HepG2 (cell line): ENCODE results near the gene RIN3. TPM values are rescaled to one million over a fixed set of nuclear protein-coding genes. Genes with fewer than 3 reads are reported as not detected.

Experiments
- ATAC-seq: fragments of 200-7000 bp; cut with Tn5 transposase; 3 replicates; pipeline ENCODE4 v1.9.1; 2020; ENCODE audit warnings: mild to moderate bottlenecking, moderate library complexity
- BruUV-seq: library from RNA; stranded (reverse); fragments of 400-500 nt; replicated peaks from 2 replicates; lab custom pipeline; 2021; lab: Mats Ljungman, UMichigan
- CTCF ChIA-PET: fragments of 300-600 bp; formaldehyde crosslinking; extraction: SDS; loops from one replicate; lab custom pipeline; 2021; ENCODE audit warnings: low total read pairs, inconsistent platforms, low intra/inter-chr PET ratio; lab: Yijun Ruan, JAX
- POLR2A ChIA-PET: fragments of 350-600 bp; sonication (Branson Sonifier 250); formaldehyde crosslinking; loops from one replicate; lab custom pipeline; 2020; ENCODE audit warnings: antibody characterized with exemption, inconsistent platforms; lab: Yijun Ruan, JAX
- DNase-seq: peaks from one replicate; pipeline ENCODE4 v3.0.0-alpha.2; 2015; ENCODE audit warnings: low spot score
- FAIRE-seq: peaks from 3 replicates; lab custom pipeline; 2011; peaks lifted over from hg19 to GRCh38; lab: Jason Lieb, UNC
- H2AFZ ChIP-seq: one replicate; pipeline ENCODE4 v1.6.1; 2011; ENCODE audit warnings: low read length, inconsistent platforms
- H3K27ac ChIP-seq: fragments of 300-600 bp; 3 replicates; pipeline ENCODE4 v1.8.0; 2011; ENCODE audit warnings: mixed run types, mild to moderate bottlenecking, mixed read lengths, low read length, inconsistent platforms; ENCODE audit not compliant: insufficient read depth; ENCODE audit errors: extremely low read length
- H3K27me3 ChIP-seq, 2 experiments: fragments of 200-600 bp in 1 of 2; 2 replicates in 1 of 2; 3 replicates in 1 of 2; pipeline versions ENCODE4 v1.6.0 to v1.8.0; 2011; ENCODE audit warnings: low read length in 2 of 2, mild to moderate bottlenecking in 2 of 2, moderate library complexity in 2 of 2, inconsistent platforms in 1 of 2; ENCODE audit not compliant: insufficient read depth in 2 of 2, control insufficient read depth in 1 of 2
- H3K36me3 ChIP-seq, 2 experiments: fragments of 200-600 bp in 1 of 2; replicated peaks in 1 of 2; 2 replicates in 1 of 2; 3 replicates in 1 of 2; pipeline versions ENCODE4 v1.5.1 to v1.8.0; 2011; ENCODE audit warnings: low read length in 2 of 2, inconsistent platforms in 1 of 2; ENCODE audit not compliant: insufficient read depth in 2 of 2, control insufficient read depth in 1 of 2
- H3K4me1 ChIP-seq: 2 replicates; pipeline ENCODE4 v1.5.1; 2012; ENCODE audit warnings: low read length, inconsistent platforms; ENCODE audit not compliant: insufficient read depth
- H3K4me2 ChIP-seq: 2 replicates; pipeline ENCODE4 v1.6.0; 2011; ENCODE audit warnings: low read depth, low read length, inconsistent platforms
- H3K4me3 ChIP-seq, 3 experiments: fragments of 200-600 bp in 1 of 3; sonication (generic), shearing (Covaris generic) in 1 of 3; replicated peaks in 1 of 3; 2 replicates each; pipeline ENCODE4 v1.5.1; 2011 to 2016; ENCODE audit warnings: low read length in 3 of 3, inconsistent platforms in 2 of 3, low read depth in 2 of 3, mild to moderate bottlenecking in 2 of 3, control low read depth in 1 of 3, mixed read lengths in 1 of 3; ENCODE audit not compliant: insufficient read depth in 1 of 3
- H3K79me2 ChIP-seq: one replicate; pipeline ENCODE4 v1.6.1; 2011; ENCODE audit warnings: low read length, inconsistent platforms; ENCODE audit not compliant: insufficient read depth
- H3K9ac ChIP-seq: 2 replicates; pipeline ENCODE4 v1.6.0; 2011; ENCODE audit warnings: mild to moderate bottlenecking, low read depth, low read length, inconsistent platforms; ENCODE audit not compliant: insufficient read depth
- H3K9me3 ChIP-seq: 2 replicates; pipeline ENCODE4 v1.5.1; 2012; ENCODE audit warnings: mild to moderate bottlenecking, low read length
- H4K20me1 ChIP-seq: 2 replicates; pipeline ENCODE4 v1.6.0; 2011; ENCODE audit warnings: inconsistent platforms, mild to moderate bottlenecking, low read length, moderate library complexity; ENCODE audit not compliant: insufficient read depth
- MXI1 ChIP-seq: IDR thresholded peaks from 3 replicates; pipeline ENCODE4 v1.6.1; 2012; ENCODE audit warnings: low read depth, low read length, inconsistent platforms, borderline replicate concordance
- ZBTB8A ChIP-seq: sonication (generic); formaldehyde crosslinking; IDR thresholded peaks from 2 replicates; pipeline ENCODE4 v1.4.0; 2020; ENCODE audit warnings: mild to moderate bottlenecking, low read depth, missing genetic modification reagents, borderline replicate concordance
- ZNF33B ChIP-seq: sonication (generic); formaldehyde crosslinking; IDR thresholded peaks from 2 replicates; pipeline ENCODE4 v1.5.1; 2020; ENCODE audit warnings: mild to moderate bottlenecking, missing genetic modification reagents
- WGBS: methylation state at CpG from one replicate; pipeline ENCODE4 v1.1.6; 2017; ENCODE audit warnings: low lambda C conversion rate; 5-methylcytosine and 5-hydroxymethylcytosine counted together
- in situ Hi-C: cut with HindIII; loops from 2 replicates; pipeline ENCODE4 v1.10.0; 2017; ENCODE audit warnings: low pct_unique_long_range_greater_than_20kb; ENCODE audit not compliant: extremely low pct_ligation_motif_present
- intact Hi-C: fragments of 100-400 bp; cut with micrococcal nuclease; formaldehyde crosslinking; loops from one replicate; pipeline ENCODE4 v1.10.0; 2022; ENCODE audit not compliant: unreplicated experiment
- polyA plus RNA-seq, 8 experiments: library from polyadenylated mRNA; depleted of rRNA in 3 of 8; stranded (reverse) in 7 of 8; unstranded in 1 of 8; fragments of >200 nt; fragmentation: Illumina TruSeq in 4 of 8; extraction: Trizol in 4 of 8; gene quantifications; 2 replicates each; pipeline versions ENCODE4 v1.2.1 to v1.2.3, GENCODE V29; 2011 to 2016; ENCODE audit warnings: low read depth in 4 of 8, missing spikeins in 1 of 8, mixed read lengths in 1 of 8; ENCODE audit not compliant: insufficient read depth in 1 of 8
- total RNA-seq, 5 experiments: library from RNA; depleted of rRNA; stranded (reverse); fragments of >200 nt; fragmentation: Illumina TruSeq; extraction: Trizol; gene quantifications; 2 replicates each; pipeline ENCODE4 v1.2.3, GENCODE V29; 2016; ENCODE audit warnings: low read depth in 1 of 5
- TF ChIP-seq, protein P1 (sequence below): sonication (generic); formaldehyde crosslinking; IDR thresholded peaks from 2 replicates; pipeline ENCODE4 v1.4.0; 2020; ENCODE audit warnings: mild to moderate bottlenecking, missing genetic modification reagents
- TF ChIP-seq, protein P2 (sequence below), 2 experiments: IDR thresholded peaks; 2 replicates each; pipeline ENCODE4 v1.6.1; 2011 to 2012; ENCODE audit warnings: low read length in 2 of 2, borderline replicate concordance in 1 of 2, low read depth in 1 of 2, mild to moderate bottlenecking in 1 of 2, moderate library complexity in 1 of 2
- TF ChIP-seq, protein P3 (sequence below): sonication (generic); formaldehyde crosslinking; IDR thresholded peaks from 2 replicates; pipeline ENCODE4 v1.5.1; 2020; ENCODE audit warnings: missing genetic modification reagents, mild to moderate bottlenecking, borderline replicate concordance
- TF ChIP-seq, protein P4 (sequence below): sonication (generic); formaldehyde crosslinking; IDR thresholded peaks from 2 replicates; pipeline ENCODE4 v1.4.0; 2020; ENCODE audit warnings: missing genetic modification reagents, borderline replicate concordance

Gene RIN3
- total and polyA plus RNA-seq, 2 of the 13 experiments (the other 11 are each of a cell fraction or from before 2014, with no cell fraction given): 2.3 to 3.6 TPM

DNA sequence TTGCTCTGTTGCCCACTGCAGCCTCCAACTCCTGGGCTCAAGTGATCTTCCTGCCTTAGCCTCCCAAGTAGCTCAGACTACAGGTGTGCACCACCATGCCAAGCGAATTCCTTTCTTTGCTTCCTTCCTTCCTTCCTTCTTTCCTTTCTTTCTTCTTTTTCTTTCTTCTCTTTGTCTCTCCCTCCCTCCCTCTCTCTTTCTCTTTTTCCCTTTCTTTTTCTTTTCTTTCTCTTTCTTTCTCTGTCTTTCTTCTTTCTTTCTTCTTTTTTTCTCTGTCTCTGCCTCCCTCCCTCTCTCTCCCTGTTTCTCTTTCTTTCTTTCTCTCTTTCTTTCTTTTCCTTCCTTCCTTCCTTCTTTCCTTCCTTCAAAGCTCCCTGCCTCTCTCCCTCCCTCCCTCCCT, 182.0 kb downstream of the RIN3 start:
- Histone ChIP-seq H3K27ac (no peak overlapping the region), H3K36me3 (no peaks in the 10 kb centered on the region), H3K9ac (no peak overlapping the region), H3K4me2 (no peak overlapping the region), H2AFZ (no peak overlapping the region), H3K9me3 (no peaks in the 10 kb centered on the region), H3K79me2 (no peaks in the 10 kb centered on the region), H3K4me1 (peaks cover 24% of the 10 kb centered on the region), H3K4me3 (no peak overlapping the region), H3K27me3 (no peaks in the 10 kb centered on the region), H4K20me1 (peaks cover 8% of the 10 kb centered on the region; the same call in 1 of the 2 replicates)
- no peak for ATAC-seq
- in situ Hi-C loops (no loop called here), intact Hi-C loops (no loop called here)
- ChIA-PET POLR2A (no interaction called here), CTCF (no interaction called here)
- 77% methylated on average over 1 of the region's 1 CpG for WGBS
- BruUV-seq: no TSS peak
- TF ChIP-seq, protein P1, sequence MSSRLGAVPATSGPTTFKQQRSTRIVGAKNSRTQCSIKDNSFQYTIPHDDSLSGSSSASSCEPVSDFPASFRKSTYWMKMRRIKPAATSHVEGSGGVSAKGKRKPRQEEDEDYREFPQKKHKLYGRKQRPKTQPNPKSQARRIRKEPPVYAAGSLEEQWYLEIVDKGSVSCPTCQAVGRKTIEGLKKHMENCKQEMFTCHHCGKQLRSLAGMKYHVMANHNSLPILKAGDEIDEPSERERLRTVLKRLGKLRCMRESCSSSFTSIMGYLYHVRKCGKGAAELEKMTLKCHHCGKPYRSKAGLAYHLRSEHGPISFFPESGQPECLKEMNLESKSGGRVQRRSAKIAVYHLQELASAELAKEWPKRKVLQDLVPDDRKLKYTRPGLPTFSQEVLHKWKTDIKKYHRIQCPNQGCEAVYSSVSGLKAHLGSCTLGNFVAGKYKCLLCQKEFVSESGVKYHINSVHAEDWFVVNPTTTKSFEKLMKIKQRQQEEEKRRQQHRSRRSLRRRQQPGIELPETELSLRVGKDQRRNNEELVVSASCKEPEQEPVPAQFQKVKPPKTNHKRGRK: peak; percentile 86; the same call in 1 of the 2 replicates
- no peak for TF ChIP-seq MXI1
- no peak for TF ChIP-seq ZNF33B (CRISPR knock-in tag)
- no peak for TF ChIP-seq ZBTB8A (CRISPR knock-in tag)
- TF ChIP-seq, protein P2, sequence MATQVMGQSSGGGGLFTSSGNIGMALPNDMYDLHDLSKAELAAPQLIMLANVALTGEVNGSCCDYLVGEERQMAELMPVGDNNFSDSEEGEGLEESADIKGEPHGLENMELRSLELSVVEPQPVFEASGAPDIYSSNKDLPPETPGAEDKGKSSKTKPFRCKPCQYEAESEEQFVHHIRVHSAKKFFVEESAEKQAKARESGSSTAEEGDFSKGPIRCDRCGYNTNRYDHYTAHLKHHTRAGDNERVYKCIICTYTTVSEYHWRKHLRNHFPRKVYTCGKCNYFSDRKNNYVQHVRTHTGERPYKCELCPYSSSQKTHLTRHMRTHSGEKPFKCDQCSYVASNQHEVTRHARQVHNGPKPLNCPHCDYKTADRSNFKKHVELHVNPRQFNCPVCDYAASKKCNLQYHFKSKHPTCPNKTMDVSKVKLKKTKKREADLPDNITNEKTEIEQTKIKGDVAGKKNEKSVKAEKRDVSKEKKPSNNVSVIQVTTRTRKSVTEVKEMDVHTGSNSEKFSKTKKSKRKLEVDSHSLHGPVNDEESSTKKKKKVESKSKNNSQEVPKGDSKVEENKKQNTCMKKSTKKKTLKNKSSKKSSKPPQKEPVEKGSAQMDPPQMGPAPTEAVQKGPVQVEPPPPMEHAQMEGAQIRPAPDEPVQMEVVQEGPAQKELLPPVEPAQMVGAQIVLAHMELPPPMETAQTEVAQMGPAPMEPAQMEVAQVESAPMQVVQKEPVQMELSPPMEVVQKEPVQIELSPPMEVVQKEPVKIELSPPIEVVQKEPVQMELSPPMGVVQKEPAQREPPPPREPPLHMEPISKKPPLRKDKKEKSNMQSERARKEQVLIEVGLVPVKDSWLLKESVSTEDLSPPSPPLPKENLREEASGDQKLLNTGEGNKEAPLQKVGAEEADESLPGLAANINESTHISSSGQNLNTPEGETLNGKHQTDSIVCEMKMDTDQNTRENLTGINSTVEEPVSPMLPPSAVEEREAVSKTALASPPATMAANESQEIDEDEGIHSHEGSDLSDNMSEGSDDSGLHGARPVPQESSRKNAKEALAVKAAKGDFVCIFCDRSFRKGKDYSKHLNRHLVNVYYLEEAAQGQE (IDR thresholded peaks at IDR 0.05; ENCODE audit: borderline replicate concordance in 1 of 2, low read depth in 1 of 2, low read length in 2 of 2): no peak
- TF ChIP-seq, protein P3, sequence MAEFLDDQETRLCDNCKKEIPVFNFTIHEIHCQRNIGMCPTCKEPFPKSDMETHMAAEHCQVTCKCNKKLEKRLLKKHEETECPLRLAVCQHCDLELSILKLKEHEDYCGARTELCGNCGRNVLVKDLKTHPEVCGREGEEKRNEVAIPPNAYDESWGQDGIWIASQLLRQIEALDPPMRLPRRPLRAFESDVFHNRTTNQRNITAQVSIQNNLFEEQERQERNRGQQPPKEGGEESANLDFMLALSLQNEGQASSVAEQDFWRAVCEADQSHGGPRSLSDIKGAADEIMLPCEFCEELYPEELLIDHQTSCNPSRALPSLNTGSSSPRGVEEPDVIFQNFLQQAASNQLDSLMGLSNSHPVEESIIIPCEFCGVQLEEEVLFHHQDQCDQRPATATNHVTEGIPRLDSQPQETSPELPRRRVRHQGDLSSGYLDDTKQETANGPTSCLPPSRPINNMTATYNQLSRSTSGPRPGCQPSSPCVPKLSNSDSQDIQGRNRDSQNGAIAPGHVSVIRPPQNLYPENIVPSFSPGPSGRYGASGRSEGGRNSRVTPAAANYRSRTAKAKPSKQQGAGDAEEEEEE (CRISPR knock-in tag): no peak
- TF ChIP-seq, protein P4, sequence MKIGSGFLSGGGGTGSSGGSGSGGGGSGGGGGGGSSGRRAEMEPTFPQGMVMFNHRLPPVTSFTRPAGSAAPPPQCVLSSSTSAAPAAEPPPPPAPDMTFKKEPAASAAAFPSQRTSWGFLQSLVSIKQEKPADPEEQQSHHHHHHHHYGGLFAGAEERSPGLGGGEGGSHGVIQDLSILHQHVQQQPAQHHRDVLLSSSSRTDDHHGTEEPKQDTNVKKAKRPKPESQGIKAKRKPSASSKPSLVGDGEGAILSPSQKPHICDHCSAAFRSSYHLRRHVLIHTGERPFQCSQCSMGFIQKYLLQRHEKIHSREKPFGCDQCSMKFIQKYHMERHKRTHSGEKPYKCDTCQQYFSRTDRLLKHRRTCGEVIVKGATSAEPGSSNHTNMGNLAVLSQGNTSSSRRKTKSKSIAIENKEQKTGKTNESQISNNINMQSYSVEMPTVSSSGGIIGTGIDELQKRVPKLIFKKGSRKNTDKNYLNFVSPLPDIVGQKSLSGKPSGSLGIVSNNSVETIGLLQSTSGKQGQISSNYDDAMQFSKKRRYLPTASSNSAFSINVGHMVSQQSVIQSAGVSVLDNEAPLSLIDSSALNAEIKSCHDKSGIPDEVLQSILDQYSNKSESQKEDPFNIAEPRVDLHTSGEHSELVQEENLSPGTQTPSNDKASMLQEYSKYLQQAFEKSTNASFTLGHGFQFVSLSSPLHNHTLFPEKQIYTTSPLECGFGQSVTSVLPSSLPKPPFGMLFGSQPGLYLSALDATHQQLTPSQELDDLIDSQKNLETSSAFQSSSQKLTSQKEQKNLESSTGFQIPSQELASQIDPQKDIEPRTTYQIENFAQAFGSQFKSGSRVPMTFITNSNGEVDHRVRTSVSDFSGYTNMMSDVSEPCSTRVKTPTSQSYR (CRISPR knock-in tag): no peak
- FAIRE-seq: no peak
- DNase-seq: no peak
